WTC11 (cell line): Measurements from ENCODE around the gene LCN10.

Experiments used
- GABPB1 ChIP-seq: sonication (generic); formaldehyde crosslinking; IDR thresholded peaks from 2 replicates; pipeline ENCODE4 v1.8.1; 2023; ENCODE audit warnings: mild to moderate bottlenecking, missing genetic modification reagents
- TEAD4 ChIP-seq: sonication (generic); formaldehyde crosslinking; IDR thresholded peaks from 2 replicates; pipeline ENCODE4 v1.8.0; 2022; ENCODE audit warnings: mild to moderate bottlenecking, missing genetic modification reagents

DNA sequence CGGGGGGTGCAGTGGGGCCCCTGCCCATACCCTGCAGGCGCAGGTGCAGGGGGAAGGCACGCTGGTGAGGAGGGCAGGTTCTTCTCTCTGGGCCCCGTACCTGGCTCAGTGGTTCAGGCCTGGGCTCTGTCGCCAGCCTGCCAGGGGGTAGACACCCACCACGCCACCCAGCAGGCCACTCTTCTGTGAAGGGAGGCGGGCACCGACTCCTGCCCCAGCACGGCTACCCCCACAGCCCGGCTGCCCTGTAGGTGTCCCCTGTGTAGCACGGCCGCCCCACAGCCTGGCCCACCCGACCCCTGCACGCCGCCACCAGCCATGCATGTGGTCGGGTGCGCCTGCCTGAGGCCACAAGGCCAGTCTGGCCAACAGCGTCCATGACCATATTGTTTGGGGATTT lies 3.9 kb upstream of the LCN10 start:
- no peak for TF ChIP-seq TEAD4
- no peak for TF ChIP-seq GABPB1 (CRISPR knock-in tag)
